Keratinocyte (primary cell): ENCODE data around the gene HNRNPDL. TPM values are rescaled to one million over a fixed set of nuclear protein-coding genes. Genes with fewer than 3 reads are reported as not detected.
A peak's percentile ranks its signal among the peaks of the same experiment; 100 is the strongest.

Experiments used
- DNase-seq: peaks from one replicate; pipeline ENCODE4 v3.0.0-alpha.2; 2011; ENCODE audit warnings: low read depth, missing footprints, low spot score
- FAIRE-seq: peaks from 2 replicates; lab custom pipeline; 2011; peaks lifted over from hg19 to GRCh38; lab: Jason Lieb, UNC
- H2AFZ ChIP-seq: 2 replicates; pipeline ENCODE4 v1.6.0; 2012; ENCODE audit warnings: low read length, control low read depth, inconsistent platforms; ENCODE audit not compliant: control insufficient read depth
- H3K27ac ChIP-seq: 2 replicates; pipeline ENCODE4 v1.5.1; 2011; ENCODE audit warnings: low read length; ENCODE audit not compliant: control insufficient read depth, insufficient read depth
- H3K27me3 ChIP-seq: 3 replicates; pipeline ENCODE4 v1.6.0; 2011; ENCODE audit warnings: low read length; ENCODE audit not compliant: control insufficient read depth, insufficient read depth; ENCODE audit errors: extremely low read depth
- H3K36me3 ChIP-seq, 2 experiments: 2 replicates in 1 of 2; 3 replicates in 1 of 2; pipeline ENCODE4 v1.5.1; 2011; ENCODE audit warnings: low read length in 2 of 2, mild to moderate bottlenecking in 1 of 2; ENCODE audit not compliant: control insufficient read depth in 2 of 2, insufficient read depth in 2 of 2; ENCODE audit errors: extremely low read depth in 1 of 2
- H3K4me1 ChIP-seq: 3 replicates; pipeline ENCODE4 v1.5.1; 2011; ENCODE audit warnings: low read length; ENCODE audit not compliant: control insufficient read depth, insufficient read depth; ENCODE audit errors: extremely low read depth
- H3K4me2 ChIP-seq: 3 replicates; pipeline ENCODE4 v1.6.0; 2011; ENCODE audit warnings: low read depth, low read length; ENCODE audit not compliant: control insufficient read depth, insufficient read depth; ENCODE audit errors: extremely low read depth
- H3K4me3 ChIP-seq, 3 experiments: fragments of 200-600 bp in 1 of 3; sonication (generic) in 1 of 3; 2 replicates in 2 of 3; 3 replicates in 1 of 3; pipeline ENCODE4 v1.5.1; 2011 to 2016; ENCODE audit warnings: low read length in 3 of 3, mild to moderate bottlenecking in 3 of 3, control low read depth in 2 of 3, inconsistent platforms in 1 of 3, low read depth in 1 of 3, mixed read lengths in 1 of 3, mixed run types in 1 of 3, moderate library complexity in 1 of 3; ENCODE audit not compliant: control insufficient read depth in 2 of 3, insufficient read depth in 2 of 3; ENCODE audit errors: extremely low read depth in 1 of 3
- H3K79me2 ChIP-seq: 2 replicates; pipeline ENCODE4 v1.6.0; 2012; ENCODE audit warnings: low read length; ENCODE audit not compliant: control insufficient read depth, insufficient read depth
- H3K9ac ChIP-seq: 3 replicates; pipeline ENCODE4 v1.6.0; 2011; ENCODE audit warnings: low read length; ENCODE audit not compliant: control insufficient read depth, insufficient read depth; ENCODE audit errors: extremely low read depth
- H3K9me1 ChIP-seq: 3 replicates; pipeline ENCODE4 v1.6.0; 2011; ENCODE audit warnings: low read length; ENCODE audit not compliant: control insufficient read depth, insufficient read depth; ENCODE audit errors: extremely low read depth
- H3K9me3 ChIP-seq: 2 replicates; pipeline ENCODE4 v1.5.1; 2012; ENCODE audit warnings: low read depth, low read length; ENCODE audit not compliant: control insufficient read depth
- H4K20me1 ChIP-seq: 3 replicates; pipeline ENCODE4 v1.6.0; 2011; ENCODE audit warnings: low read length; ENCODE audit not compliant: control insufficient read depth, insufficient read depth; ENCODE audit errors: extremely low read depth
- EZH2 ChIP-seq: IDR thresholded peaks from one replicate; pipeline ENCODE4 v1.6.1; 2012; ENCODE audit warnings: inconsistent platforms, mild to moderate bottlenecking, low read length, moderate library complexity
- dilution Hi-C: fragments of 300-500 bp; cut with MboI; formaldehyde crosslinking; loops from one replicate; pipeline ENCODE4 v1.7.0; 2020; ENCODE audit warnings: low sequenced_read_pairs; ENCODE audit not compliant: extremely low pct_ligation_motif_present
- polyA plus RNA-seq, 5 experiments: library from polyadenylated mRNA; depleted of rRNA in 3 of 5; stranded (reverse) in 3 of 5; stranded (forward) in 1 of 5; unstranded in 1 of 5; fragments of >200 nt; gene quantifications; 1 replicate in 1 of 5; 2 replicates in 3 of 5; 3 replicates in 1 of 5; pipeline versions ENCODE4 v1.2.1 to v1.2.3, GENCODE V29; 2011 to 2012; ENCODE audit warnings: missing spikeins in 2 of 5, low read depth in 1 of 5, low replicate concordance in 1 of 5
- TF ChIP-seq, protein P1 (sequence below), 3 experiments: IDR thresholded peaks in 1 of 3; conservative IDR thresholded peaks in 1 of 3; optimal IDR thresholded peaks in 1 of 3; 2 replicates in 2 of 3; 3 replicates in 1 of 3; pipeline versions ENCODE3 to v1.5.1; 2011; ENCODE audit warnings: low read length in 3 of 3, mild to moderate bottlenecking in 3 of 3, moderate library complexity in 2 of 3, control low read depth in 1 of 3, inconsistent platforms in 1 of 3; ENCODE audit not compliant: insufficient read depth in 2 of 3; ENCODE audit errors: extremely low read depth in 1 of 3

HNRNPDL gene
- polyA plus RNA-seq, 1 donor (not counting 4 experiments of a cell fraction or from before 2014, with no cell fraction given) = 292 TPM

DNA sequence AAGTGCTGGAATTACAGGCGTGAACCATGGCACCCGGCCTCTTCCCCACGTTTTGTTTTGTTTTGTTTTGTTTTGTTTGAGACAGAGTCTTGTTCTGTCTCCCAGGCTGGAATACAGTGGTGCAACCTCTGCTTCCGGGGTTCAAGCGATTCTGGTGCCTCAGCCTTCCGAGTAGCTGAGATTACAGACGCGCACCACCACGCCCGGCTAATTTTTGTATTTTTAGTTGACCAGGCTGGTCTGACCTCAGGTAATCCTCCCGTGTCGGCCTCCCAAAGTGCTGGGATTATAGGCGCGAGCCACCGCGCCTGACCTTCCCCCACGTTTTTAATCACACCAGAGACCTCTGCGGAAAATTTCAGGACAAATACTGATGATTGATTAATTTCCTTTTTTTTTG is 2.3 kb upstream of the HNRNPDL start:
- H3K27me3 ChIP-seq = no peaks in the 10 kb centered on the region
- peaks cover 11% of the 10 kb centered on the region for H4K20me1 ChIP-seq
- FAIRE-seq (no peak), DNase-seq (no peak)
- no peak overlapping the region for H3K4me3 ChIP-seq
- H3K9me1 ChIP-seq = no peaks in the 10 kb centered on the region
- no peak overlapping the region for H3K4me2 ChIP-seq
- peaks cover 30% of the 10 kb centered on the region for H3K4me1 ChIP-seq
- no peaks in the 10 kb centered on the region for H3K9me3 ChIP-seq
- peaks cover 85% of the 10 kb centered on the region for H3K79me2 ChIP-seq
- no peak overlapping the region for H3K27ac ChIP-seq
- H3K36me3 ChIP-seq = peaks cover 8 to 23% of the 10 kb centered on the region in 2 experiments
- dilution Hi-C loops = no loop called here
- no peak overlapping the region for H2AFZ ChIP-seq
- no peak overlapping the region for H3K9ac ChIP-seq
- no peak for TF ChIP-seq EZH2
- TF ChIP-seq, protein P1, sequence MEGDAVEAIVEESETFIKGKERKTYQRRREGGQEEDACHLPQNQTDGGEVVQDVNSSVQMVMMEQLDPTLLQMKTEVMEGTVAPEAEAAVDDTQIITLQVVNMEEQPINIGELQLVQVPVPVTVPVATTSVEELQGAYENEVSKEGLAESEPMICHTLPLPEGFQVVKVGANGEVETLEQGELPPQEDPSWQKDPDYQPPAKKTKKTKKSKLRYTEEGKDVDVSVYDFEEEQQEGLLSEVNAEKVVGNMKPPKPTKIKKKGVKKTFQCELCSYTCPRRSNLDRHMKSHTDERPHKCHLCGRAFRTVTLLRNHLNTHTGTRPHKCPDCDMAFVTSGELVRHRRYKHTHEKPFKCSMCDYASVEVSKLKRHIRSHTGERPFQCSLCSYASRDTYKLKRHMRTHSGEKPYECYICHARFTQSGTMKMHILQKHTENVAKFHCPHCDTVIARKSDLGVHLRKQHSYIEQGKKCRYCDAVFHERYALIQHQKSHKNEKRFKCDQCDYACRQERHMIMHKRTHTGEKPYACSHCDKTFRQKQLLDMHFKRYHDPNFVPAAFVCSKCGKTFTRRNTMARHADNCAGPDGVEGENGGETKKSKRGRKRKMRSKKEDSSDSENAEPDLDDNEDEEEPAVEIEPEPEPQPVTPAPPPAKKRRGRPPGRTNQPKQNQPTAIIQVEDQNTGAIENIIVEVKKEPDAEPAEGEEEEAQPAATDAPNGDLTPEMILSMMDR (optimal IDR thresholded peaks at IDR 0.05 in 1 of 3, IDR thresholded peaks at IDR 0.05 in 1 of 3, conservative IDR thresholded peaks at IDR 0.05 in 1 of 3; ENCODE audit: extremely low read depth in 1 of 3, insufficient read depth in 2 of 3, low read length in 3 of 3) = no peak

DNA sequence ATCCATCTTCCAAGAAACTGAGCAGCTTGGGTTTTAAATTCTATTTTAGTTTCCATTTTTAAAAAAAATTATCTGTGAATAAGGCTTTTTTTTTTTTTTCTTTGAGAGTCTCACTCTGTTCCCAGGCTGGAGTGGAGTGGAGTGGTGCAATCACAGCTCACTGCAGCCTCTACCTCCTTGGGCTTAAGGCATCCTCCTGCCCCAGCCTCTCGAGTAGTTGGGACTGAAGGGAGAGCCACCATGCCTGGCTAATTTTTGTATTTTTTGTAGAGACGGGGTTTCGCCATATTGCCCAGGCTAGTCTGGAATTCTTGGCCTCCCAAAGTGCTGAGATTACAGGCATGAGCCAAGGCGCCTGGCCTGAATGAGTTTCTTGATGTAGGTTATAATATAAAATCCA is 1.6 kb upstream of the HNRNPDL start:
- peak overlapping the region; percentile 93 for H3K27ac ChIP-seq
- peaks cover 90% of the 10 kb centered on the region for H3K79me2 ChIP-seq
- H3K27me3 ChIP-seq = no peaks in the 10 kb centered on the region
- H3K9ac ChIP-seq = peak overlapping the region; percentile 95
- peak overlapping the region; percentile 72 to 100 (median 96) for H3K4me3 ChIP-seq
- dilution Hi-C loops = no loop called here
- H3K4me2 ChIP-seq = peak overlapping the region; percentile 92
- FAIRE-seq (no peak), DNase-seq (no peak)
- TF ChIP-seq EZH2 = no peak
- TF ChIP-seq, protein P1 (optimal IDR thresholded peaks at IDR 0.05 in 1 of 3, IDR thresholded peaks at IDR 0.05 in 1 of 3, conservative IDR thresholded peaks at IDR 0.05 in 1 of 3; ENCODE audit: extremely low read depth in 1 of 3, insufficient read depth in 2 of 3, low read length in 3 of 3) = no peak
- peaks cover 13 to 31% of the 10 kb centered on the region in 2 experiments for H3K36me3 ChIP-seq
- no peaks in the 10 kb centered on the region for H3K9me1 ChIP-seq
- peaks cover 26% of the 10 kb centered on the region for H3K4me1 ChIP-seq
- H4K20me1 ChIP-seq = peaks cover 18% of the 10 kb centered on the region
- H3K9me3 ChIP-seq = no peaks in the 10 kb centered on the region
- no peak overlapping the region for H2AFZ ChIP-seq
